ENCODE results near the gene SDCCAG8. TPM values are rescaled to one million over a fixed set of nuclear protein-coding genes. Genes with fewer than 3 reads are reported as not detected.

The SDCCAG8 gene
- total and polyA plus RNA-seq, 2 experiments from 2014 or later, result 28.0 to 66.7 TPM

DNA sequence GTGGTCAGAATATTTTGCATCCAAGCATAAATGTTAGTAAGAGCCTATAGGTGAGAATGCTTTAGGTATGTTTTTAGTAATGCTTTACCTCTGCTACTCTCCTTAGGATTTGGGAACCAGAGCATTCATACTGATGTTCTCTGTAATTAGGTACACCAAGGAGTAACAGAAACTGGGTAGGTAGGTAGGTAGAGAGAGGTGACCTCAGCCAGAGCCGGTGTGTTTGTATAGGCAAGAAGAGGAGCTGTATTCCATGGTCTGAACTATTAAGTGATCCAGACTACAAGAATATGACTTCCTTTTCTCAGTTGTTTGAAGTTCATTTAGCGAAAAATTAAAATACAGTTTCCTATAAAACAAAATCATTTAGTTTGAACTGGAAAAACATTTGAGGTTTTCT is 108.5 kb downstream of the SDCCAG8 start (continued):
- TF ChIP-seq, protein P1, sequence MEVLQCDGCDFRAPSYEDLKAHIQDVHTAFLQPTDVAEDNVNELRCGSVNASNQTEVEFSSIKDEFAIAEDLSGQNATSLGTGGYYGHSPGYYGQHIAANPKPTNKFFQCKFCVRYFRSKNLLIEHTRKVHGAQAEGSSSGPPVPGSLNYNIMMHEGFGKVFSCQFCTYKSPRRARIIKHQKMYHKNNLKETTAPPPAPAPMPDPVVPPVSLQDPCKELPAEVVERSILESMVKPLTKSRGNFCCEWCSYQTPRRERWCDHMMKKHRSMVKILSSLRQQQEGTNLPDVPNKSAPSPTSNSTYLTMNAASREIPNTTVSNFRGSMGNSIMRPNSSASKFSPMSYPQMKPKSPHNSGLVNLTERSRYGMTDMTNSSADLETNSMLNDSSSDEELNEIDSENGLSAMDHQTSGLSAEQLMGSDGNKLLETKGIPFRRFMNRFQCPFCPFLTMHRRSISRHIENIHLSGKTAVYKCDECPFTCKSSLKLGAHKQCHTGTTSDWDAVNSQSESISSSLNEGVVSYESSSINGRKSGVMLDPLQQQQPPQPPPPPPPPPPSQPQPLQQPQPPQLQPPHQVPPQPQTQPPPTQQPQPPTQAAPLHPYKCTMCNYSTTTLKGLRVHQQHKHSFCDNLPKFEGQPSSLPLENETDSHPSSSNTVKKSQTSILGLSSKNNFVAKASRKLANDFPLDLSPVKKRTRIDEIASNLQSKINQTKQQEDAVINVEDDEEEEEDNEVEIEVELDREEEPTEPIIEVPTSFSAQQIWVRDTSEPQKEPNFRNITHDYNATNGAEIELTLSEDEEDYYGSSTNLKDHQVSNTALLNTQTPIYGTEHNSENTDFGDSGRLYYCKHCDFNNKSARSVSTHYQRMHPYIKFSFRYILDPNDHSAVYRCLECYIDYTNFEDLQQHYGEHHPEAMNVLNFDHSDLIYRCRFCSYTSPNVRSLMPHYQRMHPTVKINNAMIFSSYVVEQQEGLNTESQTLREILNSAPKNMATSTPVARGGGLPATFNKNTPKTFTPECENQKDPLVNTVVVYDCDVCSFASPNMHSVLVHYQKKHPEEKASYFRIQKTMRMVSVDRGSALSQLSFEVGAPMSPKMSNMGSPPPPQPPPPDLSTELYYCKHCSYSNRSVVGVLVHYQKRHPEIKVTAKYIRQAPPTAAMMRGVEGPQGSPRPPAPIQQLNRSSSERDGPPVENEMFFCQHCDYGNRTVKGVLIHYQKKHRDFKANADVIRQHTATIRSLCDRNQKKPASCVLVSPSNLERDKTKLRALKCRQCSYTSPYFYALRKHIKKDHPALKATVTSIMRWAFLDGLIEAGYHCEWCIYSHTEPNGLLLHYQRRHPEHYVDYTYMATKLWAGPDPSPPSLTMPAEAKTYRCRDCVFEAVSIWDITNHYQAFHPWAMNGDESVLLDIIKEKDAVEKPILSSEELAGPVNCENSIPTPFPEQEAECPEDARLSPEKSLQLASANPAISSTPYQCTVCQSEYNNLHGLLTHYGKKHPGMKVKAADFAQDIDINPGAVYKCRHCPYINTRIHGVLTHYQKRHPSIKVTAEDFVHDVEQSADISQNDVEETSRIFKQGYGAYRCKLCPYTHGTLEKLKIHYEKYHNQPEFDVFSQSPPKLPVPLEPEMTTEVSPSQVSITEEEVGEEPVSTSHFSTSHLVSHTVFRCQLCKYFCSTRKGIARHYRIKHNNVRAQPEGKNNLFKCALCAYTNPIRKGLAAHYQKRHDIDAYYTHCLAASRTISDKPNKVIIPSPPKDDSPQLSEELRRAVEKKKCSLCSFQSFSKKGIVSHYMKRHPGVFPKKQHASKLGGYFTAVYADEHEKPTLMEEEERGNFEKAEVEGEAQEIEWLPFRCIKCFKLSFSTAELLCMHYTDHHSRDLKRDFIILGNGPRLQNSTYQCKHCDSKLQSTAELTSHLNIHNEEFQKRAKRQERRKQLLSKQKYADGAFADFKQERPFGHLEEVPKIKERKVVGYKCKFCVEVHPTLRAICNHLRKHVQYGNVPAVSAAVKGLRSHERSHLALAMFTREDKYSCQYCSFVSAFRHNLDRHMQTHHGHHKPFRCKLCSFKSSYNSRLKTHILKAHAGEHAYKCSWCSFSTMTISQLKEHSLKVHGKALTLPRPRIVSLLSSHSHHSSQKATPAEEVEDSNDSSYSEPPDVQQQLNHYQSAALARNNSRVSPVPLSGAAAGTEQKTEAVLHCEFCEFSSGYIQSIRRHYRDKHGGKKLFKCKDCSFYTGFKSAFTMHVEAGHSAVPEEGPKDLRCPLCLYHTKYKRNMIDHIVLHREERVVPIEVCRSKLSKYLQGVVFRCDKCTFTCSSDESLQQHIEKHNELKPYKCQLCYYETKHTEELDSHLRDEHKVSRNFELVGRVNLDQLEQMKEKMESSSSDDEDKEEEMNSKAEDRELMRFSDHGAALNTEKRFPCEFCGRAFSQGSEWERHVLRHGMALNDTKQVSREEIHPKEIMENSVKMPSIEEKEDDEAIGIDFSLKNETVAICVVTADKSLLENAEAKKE (CRISPR knock-in tag; IDR thresholded peaks at IDR 0.05), result no peak
- no peak for TF ChIP-seq EZH2phosphoT487 (IDR thresholded peaks at IDR 0.05; ENCODE audit: unreplicated experiment)
- no peak for TF ChIP-seq NANOG (IDR thresholded peaks at IDR 0.05; ENCODE audit: borderline replicate concordance)

DNA sequence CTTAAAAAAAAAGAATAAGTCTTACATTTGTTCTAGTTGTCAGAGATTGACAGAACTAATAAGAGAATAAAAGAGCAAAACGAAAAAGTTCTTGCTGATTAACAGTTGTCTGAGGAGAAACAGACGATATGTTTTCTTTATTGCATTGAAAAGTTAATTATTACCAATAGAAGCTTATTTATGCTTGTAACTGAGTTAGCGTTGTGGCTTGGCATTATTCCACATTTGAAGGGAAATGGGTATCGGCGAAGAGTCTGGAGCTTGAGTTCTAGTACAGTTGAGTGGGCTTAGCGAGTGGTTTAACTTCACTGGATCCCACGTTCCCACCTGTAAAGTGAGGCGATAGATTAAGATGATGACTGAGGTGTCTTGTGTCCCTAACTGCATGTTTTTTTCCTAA is 109.0 kb downstream of the SDCCAG8 start:
- Mint-ChIP-seq H3K27me3 (ENCODE audit: insufficient read depth, low read depth, poor library complexity) (no peaks in the 10 kb centered on the region), H3K36me3 (ENCODE audit: low read depth) (no peaks in the 10 kb centered on the region), H3K9me3 (no peaks in the 10 kb centered on the region), H3K4me3 (no peak overlapping the region), H3K4me1 (no peaks in the 10 kb centered on the region), H3K27ac (no peak overlapping the region)
- Histone ChIP-seq H3K9me2 (ENCODE audit: insufficient read depth) (no peaks in the 10 kb centered on the region), H3K4me1 (ENCODE audit: insufficient read depth) (no peaks in the 10 kb centered on the region), H3K27me3 (ENCODE audit: insufficient read depth) (no peaks in the 10 kb centered on the region), H3K4me3 (no peak overlapping the region), H3F3A (replicated peaks; ENCODE audit: low read depth) (no peaks in the 10 kb centered on the region), H3K36me3 (ENCODE audit: insufficient read depth) (no peaks in the 10 kb centered on the region), H3K79me2 (replicated peaks; ENCODE audit: insufficient read depth) (no peaks in the 10 kb centered on the region), H3K27ac (ENCODE audit: low read depth) (no peak overlapping the region), H2AFZ (no peak overlapping the region), H4K20me1 (replicated peaks; ENCODE audit: insufficient read depth) (no peaks in the 10 kb centered on the region), H3K4me2 (no peak overlapping the region)
- DNase-seq (ENCODE audit: low spot score) (no peak), ATAC-seq (no peak)
- TF ChIP-seq, protein P2, sequence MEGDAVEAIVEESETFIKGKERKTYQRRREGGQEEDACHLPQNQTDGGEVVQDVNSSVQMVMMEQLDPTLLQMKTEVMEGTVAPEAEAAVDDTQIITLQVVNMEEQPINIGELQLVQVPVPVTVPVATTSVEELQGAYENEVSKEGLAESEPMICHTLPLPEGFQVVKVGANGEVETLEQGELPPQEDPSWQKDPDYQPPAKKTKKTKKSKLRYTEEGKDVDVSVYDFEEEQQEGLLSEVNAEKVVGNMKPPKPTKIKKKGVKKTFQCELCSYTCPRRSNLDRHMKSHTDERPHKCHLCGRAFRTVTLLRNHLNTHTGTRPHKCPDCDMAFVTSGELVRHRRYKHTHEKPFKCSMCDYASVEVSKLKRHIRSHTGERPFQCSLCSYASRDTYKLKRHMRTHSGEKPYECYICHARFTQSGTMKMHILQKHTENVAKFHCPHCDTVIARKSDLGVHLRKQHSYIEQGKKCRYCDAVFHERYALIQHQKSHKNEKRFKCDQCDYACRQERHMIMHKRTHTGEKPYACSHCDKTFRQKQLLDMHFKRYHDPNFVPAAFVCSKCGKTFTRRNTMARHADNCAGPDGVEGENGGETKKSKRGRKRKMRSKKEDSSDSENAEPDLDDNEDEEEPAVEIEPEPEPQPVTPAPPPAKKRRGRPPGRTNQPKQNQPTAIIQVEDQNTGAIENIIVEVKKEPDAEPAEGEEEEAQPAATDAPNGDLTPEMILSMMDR (conservative IDR thresholded peaks at IDR 0.05; ENCODE audit: low read depth in 2 of 2), result no peak
- TF ChIP-seq CREB1 (CRISPR knock-in tag; IDR thresholded peaks at IDR 0.05; ENCODE audit: low read depth) (no peak), ZNF114 (CRISPR knock-in tag; IDR thresholded peaks at IDR 0.05) (no peak), STAT1 (IDR thresholded peaks at IDR 0.05; ENCODE audit: unreplicated experiment) (no peak)
- TF ChIP-seq, protein P1 (CRISPR knock-in tag; IDR thresholded peaks at IDR 0.05), result no peak

Data from GM23338 (cell line).